Suprapubic skin (tissue), 4 donors: ENCODE measurements around the gene TECPR1. TPM values are rescaled to one million over a fixed set of nuclear protein-coding genes. Genes with fewer than 3 reads are reported as not detected.

Experiments
- DNase-seq, 2 donors: peaks; one replicate each; pipeline ENCODE4 v3.0.0-alpha.2; 2019; ENCODE audit warnings: low spot score in 2 of 2
- H3K27ac ChIP-seq: fragments of 200-600 bp; sonication (generic); one replicate; pipeline ENCODE4 v1.5.1; 2019
- H3K27me3 ChIP-seq: fragments of 200-600 bp; sonication (generic); one replicate; pipeline ENCODE4 v1.5.1; 2019
- H3K36me3 ChIP-seq: fragments of 200-600 bp; sonication (generic); one replicate; pipeline ENCODE4 v1.5.1; 2019
- H3K4me1 ChIP-seq: fragments of 200-600 bp; sonication (generic); one replicate; pipeline ENCODE4 v1.5.1; 2019
- H3K4me3 ChIP-seq: fragments of 200-600 bp; sonication (generic); one replicate; pipeline ENCODE4 v1.5.1; 2019; ENCODE audit warnings: mild to moderate bottlenecking
- H3K9me3 ChIP-seq: fragments of 200-600 bp; sonication (generic); one replicate; pipeline ENCODE4 v1.5.1; 2019
- EP300 ChIP-seq: sonication (generic); formaldehyde crosslinking; IDR thresholded peaks from one replicate; pipeline ENCODE4 v1.6.1; 2017; ENCODE audit warnings: antibody characterized with exemption
- POLR2A ChIP-seq, 2 donors: fragments of 450-650 bp; IDR thresholded peaks; one replicate each; pipeline ENCODE4 v1.6.1; 2017; ENCODE audit warnings: antibody characterized with exemption in 2 of 2, mild to moderate bottlenecking in 2 of 2, moderate library complexity in 2 of 2
- POLR2AphosphoS5 ChIP-seq, 3 donors: sonication (generic); formaldehyde crosslinking; IDR thresholded peaks; one replicate each; pipeline ENCODE4 v1.6.1; 2017; ENCODE audit warnings: antibody characterized with exemption in 3 of 3
- WGBS: methylation state at CpG from one replicate; pipeline ENCODE4 v1.1.5; 2018; 5-methylcytosine and 5-hydroxymethylcytosine counted together
- total RNA-seq, 4 donors: library from RNA; depleted of rRNA; stranded (reverse); fragments of >200 nt; gene quantifications; one replicate each; pipeline ENCODE4 v1.1.0, GENCODE V29; 2016
- TF ChIP-seq, protein P1 (sequence below), 2 donors: fragments of 200-600 bp in 1 of 2; fragments of 450-650 bp in 1 of 2; sonication (generic) in 1 of 2; IDR thresholded peaks; one replicate each; pipeline ENCODE4 v1.5.1; 2016 to 2019; ENCODE audit warnings: antibody characterized with exemption in 2 of 2, mild to moderate bottlenecking in 1 of 2, moderate library complexity in 1 of 2

TECPR1 gene
- total RNA-seq, 4 donors from 2014 or later, result 15.3 to 20.9 (median 16.5) TPM

DNA sequence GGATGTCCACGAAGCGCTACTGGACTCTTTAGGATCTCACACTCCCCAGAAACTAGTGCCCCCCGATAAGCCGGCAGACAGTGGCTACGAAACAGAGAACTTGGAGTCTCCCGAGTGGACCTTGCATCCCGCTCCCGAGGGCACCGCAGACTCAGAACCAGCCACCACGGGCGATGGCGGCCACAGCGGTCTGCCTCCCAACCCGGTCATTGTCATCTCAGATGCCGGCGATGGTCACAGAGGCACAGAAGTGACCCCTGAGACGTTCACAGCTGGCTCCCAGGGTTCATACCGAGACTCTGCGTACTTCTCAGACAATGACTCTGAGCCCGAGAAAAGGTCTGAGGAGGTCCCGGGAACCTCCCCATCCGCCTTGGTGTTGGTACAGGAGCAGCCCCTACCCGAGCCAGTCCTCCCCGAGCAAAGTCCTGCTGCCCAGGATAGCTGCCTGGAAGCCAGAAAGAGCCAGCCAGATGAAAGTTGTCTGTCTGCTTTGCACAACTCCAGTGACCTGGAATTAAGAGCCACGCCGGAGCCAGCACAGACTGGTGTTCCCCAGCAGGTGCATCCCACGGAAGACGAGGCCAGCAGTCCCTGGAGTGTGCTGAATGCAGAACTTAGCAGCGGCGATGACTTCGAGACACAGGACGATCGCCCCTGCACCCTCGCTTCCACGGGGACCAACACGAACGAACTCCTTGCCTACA, 58.4 kb downstream of the TECPR1 start:
- peaks cover 84% of the 10 kb centered on the region for H3K36me3 ChIP-seq
- TF ChIP-seq, protein P1, sequence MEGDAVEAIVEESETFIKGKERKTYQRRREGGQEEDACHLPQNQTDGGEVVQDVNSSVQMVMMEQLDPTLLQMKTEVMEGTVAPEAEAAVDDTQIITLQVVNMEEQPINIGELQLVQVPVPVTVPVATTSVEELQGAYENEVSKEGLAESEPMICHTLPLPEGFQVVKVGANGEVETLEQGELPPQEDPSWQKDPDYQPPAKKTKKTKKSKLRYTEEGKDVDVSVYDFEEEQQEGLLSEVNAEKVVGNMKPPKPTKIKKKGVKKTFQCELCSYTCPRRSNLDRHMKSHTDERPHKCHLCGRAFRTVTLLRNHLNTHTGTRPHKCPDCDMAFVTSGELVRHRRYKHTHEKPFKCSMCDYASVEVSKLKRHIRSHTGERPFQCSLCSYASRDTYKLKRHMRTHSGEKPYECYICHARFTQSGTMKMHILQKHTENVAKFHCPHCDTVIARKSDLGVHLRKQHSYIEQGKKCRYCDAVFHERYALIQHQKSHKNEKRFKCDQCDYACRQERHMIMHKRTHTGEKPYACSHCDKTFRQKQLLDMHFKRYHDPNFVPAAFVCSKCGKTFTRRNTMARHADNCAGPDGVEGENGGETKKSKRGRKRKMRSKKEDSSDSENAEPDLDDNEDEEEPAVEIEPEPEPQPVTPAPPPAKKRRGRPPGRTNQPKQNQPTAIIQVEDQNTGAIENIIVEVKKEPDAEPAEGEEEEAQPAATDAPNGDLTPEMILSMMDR (IDR thresholded peaks at IDR 0.05), result no peak
- TF ChIP-seq EP300 (no peak), POLR2A (IDR thresholded peaks at IDR 0.05) (no peak), POLR2AphosphoS5 (IDR thresholded peaks at IDR 0.05) (no peak)

DNA sequence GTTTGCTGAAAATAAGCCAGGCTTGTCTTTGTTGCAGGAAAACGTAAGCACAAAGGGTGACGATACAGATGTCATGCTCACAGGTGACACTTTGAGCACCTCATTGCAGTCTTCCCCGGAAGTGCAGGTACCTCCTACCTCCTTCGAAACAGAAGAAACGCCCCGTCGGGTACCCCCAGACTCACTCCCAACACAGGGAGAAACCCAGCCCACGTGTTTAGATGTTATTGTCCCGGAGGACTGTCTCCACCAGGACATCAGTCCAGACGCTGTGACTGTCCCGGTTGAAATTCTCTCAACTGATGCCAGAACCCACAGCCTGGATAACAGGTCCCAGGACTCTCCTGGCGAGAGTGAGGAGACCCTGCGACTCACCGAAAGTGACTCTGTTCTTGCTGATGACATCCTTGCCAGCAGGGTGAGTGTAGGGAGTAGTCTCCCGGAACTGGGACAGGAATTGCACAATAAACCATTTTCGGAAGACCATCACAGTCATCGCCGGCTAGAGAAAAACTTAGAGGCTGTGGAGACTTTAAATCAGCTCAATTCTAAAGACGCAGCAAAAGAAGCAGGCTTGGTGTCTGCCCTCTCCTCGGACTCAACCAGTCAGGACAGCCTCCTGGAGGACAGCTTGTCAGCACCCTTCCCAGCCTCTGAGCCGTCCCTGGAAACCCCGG, 59.1 kb downstream of the TECPR1 start:
- no peak for TF ChIP-seq EP300
- TF ChIP-seq, protein P1 (IDR thresholded peaks at IDR 0.05), result no peak
- no peak for TF ChIP-seq POLR2AphosphoS5 (IDR thresholded peaks at IDR 0.05)
- TF ChIP-seq POLR2A (IDR thresholded peaks at IDR 0.05), result no peak
- Histone ChIP-seq H3K4me3 (no peak overlapping the region), H3K27ac (no peak overlapping the region), H3K4me1 (no peaks in the 10 kb centered on the region), H3K9me3 (no peaks in the 10 kb centered on the region), H3K27me3 (no peaks in the 10 kb centered on the region), H3K36me3 (peaks cover 80% of the 10 kb centered on the region)
- WGBS, result 94% methylated on average over 21 of the region's 22 CpGs
- DNase-seq, result peak in 1 of 2 donors; percentile 49

More for the DNA sequence above, 58.4 kb downstream of the TECPR1 start:
- Histone ChIP-seq H3K27ac (no peak overlapping the region), H3K4me3 (no peak overlapping the region), H3K27me3 (no peaks in the 10 kb centered on the region), H3K9me3 (no peaks in the 10 kb centered on the region), H3K4me1 (no peaks in the 10 kb centered on the region)
- DNase-seq, result peak in 1 of 2 donors; percentile 70
- 97% methylated on average over 25 of the region's 37 CpGs for WGBS

DNA sequence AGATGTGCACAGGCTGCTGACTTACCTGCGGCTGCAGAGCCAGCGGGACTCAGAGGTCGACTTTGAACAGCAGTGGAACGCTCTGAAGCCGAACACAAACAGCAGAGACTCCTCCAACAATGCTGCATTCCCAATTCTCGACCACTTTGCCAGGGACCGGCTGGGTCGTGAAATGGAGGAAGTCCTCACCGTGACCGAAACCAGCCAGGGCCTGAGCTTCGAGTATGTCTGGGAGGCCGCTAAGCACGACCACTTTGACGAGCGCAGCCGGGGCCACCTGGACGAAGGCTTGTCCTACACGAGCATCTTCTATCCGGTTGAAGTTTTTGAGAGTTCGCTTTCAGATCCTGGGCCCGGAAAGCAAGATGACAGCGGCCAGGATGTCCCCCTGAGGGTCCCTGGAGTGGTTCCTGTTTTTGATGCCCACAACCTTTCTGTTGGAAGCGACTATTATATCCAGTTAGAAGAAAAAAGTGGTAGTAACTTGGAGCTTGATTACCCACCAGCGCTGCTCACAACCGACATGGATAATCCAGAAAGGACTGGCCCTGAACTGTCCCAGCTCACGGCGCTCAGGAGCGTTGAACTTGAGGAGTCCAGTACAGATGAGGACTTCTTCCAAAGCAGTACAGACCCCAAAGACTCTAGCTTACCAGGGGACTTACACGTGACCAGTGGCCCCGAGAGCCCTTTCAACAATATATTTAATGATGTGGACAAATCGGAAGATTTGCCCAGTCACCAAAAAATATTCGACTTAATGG, 60.2 kb downstream of the TECPR1 start:
- Histone ChIP-seq H3K27me3 (no peaks in the 10 kb centered on the region), H3K27ac (no peak overlapping the region), H3K4me1 (no peaks in the 10 kb centered on the region), H3K9me3 (no peaks in the 10 kb centered on the region), H3K4me3 (no peak overlapping the region), H3K36me3 (peaks cover 75% of the 10 kb centered on the region)
- TF ChIP-seq, protein P1 (IDR thresholded peaks at IDR 0.05), result no peak
- DNase-seq, result peak in 1 of 2 donors; percentile 74
- 96% methylated on average over 32 of the region's 32 CpGs for WGBS

DNA sequence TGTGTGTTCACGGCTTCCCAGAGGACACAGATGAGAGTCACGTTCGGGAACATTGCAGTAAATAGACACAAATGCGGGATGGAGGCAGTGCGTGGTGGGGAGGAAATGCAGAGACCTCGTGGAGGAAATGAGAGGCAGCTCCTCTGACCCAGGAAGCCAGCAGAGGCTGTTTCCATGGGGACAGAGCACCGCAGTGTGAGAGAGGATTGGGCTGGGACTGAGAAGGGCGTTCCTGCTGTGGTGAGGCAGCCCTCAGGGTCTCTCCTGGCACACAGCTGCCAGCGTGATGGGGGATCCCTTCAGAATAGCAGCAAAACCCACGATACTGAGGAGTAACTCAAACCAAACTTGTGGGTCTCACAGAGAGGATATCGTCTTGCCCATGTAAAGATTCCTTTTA, 62.5 kb downstream of the TECPR1 start:
- Histone ChIP-seq H3K27ac (no peak overlapping the region), H3K4me3 (no peak overlapping the region), H3K36me3 (peaks cover 57% of the 10 kb centered on the region), H3K4me1 (peaks cover 4% of the 10 kb centered on the region), H3K9me3 (no peaks in the 10 kb centered on the region), H3K27me3 (no peaks in the 10 kb centered on the region)
- DNase-seq, result peak in 1 of 2 donors; percentile 40
- TF ChIP-seq POLR2AphosphoS5 (IDR thresholded peaks at IDR 0.05), result no peak
- no peak for TF ChIP-seq EP300
- TF ChIP-seq, protein P1 (IDR thresholded peaks at IDR 0.05), result no peak
- no peak for TF ChIP-seq POLR2A (IDR thresholded peaks at IDR 0.05)
- WGBS, result 94% methylated on average over 11 of the region's 11 CpGs

DNA sequence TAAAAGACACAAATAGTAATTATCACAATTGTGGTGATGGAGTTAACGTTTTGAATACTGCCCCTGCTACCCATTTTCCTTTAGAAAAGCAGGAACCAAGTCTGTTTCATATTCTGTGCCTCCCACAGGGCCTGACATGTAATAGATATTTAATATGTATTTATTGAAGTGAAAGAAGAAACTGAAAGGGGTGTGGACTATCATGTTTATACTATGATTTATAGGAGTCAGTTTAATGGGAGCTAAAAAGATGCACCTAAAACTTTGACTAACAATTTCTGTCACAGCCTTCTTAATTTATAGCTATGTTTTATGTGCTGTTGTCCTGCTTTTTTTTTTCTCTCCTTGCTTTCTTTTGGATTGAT, 64.9 kb downstream of the TECPR1 start:
- Histone ChIP-seq H3K27ac (no peak overlapping the region), H3K9me3 (no peaks in the 10 kb centered on the region), H3K4me3 (no peak overlapping the region), H3K27me3 (no peaks in the 10 kb centered on the region), H3K36me3 (peaks cover 33% of the 10 kb centered on the region), H3K4me1 (peaks cover 4% of the 10 kb centered on the region)
- DNase-seq, result no peak
- TF ChIP-seq POLR2A (IDR thresholded peaks at IDR 0.05) (no peak), EP300 (no peak)
- TF ChIP-seq, protein P1 (IDR thresholded peaks at IDR 0.05), result no peak
- WGBS, result 40% methylated on average over 1 of the region's 1 CpG
